Hematopoietic multipotent progenitor cell treated with erythropoietin and hydrocortisone succinate and interleukin-3 and kit ligand, for 15 days (in vitro differentiated cells): Measurements from ENCODE around the gene RNU7-1.
A peak's percentile ranks its signal among the peaks of the same experiment; 100 is the strongest.

Source experiments
- DNase-seq: peaks from one replicate; pipeline ENCODE4 v3.0.0-alpha.2; 2015; ENCODE audit warnings: low spot score

Gene RNU7-1

GRCh38 chr12:6937481-6938352 lies 5.9 kb upstream of the RNU7-1 start:
- DNase-seq, result peak; percentile 96

DNA sequence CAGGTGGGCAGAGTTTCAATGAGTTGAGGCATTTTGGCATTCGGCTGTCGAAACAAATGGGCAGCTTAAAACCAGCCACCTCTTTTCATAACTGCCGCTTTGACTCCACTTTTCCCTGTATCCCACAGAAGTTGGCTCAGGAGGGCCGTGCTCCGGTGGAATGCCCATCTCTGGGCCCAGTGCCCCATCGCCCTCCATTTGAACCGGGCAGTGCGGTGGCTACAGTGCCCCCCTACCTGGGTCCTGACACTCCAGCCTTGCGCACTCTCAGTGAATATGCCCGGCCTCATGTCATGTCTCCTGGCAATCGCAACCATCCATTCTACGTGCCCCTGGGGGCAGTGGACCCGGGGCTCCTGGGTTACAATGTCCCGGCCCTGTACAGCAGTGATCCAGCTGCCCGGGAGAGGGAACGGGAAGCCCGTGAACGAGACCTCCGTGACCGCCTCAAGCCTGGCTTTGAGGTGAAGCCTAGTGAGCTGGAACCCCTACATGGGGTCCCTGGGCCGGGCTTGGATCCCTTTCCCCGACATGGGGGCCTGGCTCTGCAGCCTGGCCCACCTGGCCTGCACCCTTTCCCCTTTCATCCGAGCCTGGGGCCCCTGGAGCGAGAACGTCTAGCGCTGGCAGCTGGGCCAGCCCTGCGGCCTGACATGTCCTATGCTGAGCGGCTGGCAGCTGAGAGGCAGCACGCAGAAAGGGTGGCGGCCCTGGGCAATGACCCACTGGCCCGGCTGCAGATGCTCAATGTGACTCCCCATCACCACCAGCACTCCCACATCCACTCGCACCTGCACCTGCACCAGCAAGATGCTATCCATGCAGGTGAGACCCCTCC lies 5.0 kb upstream of the RNU7-1 start:
- no peak for DNase-seq

GRCh38 chr12:6939191-6939540 lies 4.5 kb upstream of the RNU7-1 start:
- no peak for DNase-seq

- DNase-seq, result no peak
Observed at GRCh38 chr12:6941267-6941666, 2.3 kb upstream of the RNU7-1 start.

DNA sequence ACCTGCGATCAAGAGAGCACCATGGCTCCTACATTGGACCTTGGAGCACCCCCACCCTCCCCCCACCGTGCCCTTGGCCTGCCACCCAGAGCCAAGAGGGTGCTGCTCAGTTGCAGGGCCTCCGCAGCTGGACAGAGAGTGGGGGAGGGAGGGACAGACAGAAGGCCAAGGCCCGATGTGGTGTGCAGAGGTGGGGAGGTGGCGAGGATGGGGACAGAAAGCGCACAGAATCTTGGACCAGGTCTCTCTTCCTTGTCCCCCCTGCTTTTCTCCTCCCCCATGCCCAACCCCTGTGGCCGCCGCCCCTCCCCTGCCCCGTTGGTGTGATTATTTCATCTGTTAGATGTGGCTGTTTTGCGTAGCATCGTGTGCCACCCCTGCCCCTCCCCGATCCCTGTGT lies 1.8 kb upstream of the RNU7-1 start:
- DNase-seq, result no peak

DNA sequence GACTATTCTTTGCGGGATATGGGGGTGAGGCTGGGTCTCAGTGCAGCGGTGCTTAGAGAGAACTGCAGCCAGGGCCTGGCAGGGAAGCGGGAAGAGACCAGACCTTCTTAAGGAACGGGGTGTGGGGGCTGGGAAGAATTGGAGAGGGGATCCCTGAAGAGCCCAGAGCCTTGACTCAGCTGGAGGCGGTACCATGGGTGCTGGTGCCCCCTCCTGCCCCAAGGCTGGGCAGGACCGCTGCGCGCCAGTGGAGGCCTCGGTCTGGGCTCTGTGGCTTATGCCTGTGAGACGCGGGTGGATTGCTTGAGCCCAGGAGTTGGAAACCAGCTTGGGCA lies 1.3 kb upstream of the RNU7-1 start:
- no peak for DNase-seq

DNA sequence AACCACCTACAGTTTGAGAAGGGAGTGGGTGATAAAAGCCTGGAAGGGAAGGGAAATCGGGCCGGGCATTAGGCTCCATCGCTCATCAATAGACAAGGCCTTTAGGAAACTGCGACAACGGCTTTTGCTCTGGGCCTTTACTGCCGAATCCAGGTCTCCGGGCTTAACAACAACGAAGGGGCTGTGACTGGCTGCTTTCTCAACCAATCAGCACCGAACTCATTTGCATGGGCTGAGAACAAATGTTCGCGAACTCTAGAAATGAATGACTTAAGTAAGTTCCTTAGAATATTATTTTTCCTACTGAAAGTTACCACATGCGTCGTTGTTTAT lies 261 bp upstream of the RNU7-1 start:
- peak; percentile 90 for DNase-seq

- DNase-seq, result peak; percentile 86
Observed at GRCh38 chr12:6944381-6945186, 968 bp downstream of the RNU7-1 start.

- no peak for DNase-seq
Observed at GRCh38 chr12:6945613-6946012, 2.0 kb downstream of the RNU7-1 start.

GRCh38 chr12:6946033-6946919 lies 2.7 kb downstream of the RNU7-1 start:
- DNase-seq, result no peak

DNA sequence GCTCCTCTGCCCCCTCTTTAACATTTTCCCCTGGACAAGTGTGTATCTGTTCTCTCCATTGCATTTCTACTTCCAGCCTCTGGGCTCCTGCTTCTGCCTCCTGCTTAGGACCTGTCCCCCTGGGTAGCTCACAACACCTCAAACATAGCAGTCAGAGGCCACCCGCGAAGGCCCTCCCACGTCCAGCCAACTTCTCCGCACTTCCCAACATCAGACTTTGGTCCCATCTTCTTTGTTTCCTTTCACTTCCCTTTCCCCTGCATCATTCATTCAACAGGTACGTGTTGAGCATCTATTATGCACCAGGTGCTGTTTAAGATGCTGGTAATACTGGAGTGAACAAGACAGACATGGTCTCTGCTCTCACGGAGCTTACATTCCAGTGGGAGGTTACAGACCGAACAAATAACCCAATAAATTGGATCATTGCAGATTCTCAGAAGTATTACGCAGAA lies 3.3 kb downstream of the RNU7-1 start:
- DNase-seq, result no peak

GRCh38 chr12:6947615-6948014 lies 4.0 kb downstream of the RNU7-1 start:
- no peak for DNase-seq

- no peak for DNase-seq
Observed at GRCh38 chr12:6948873-6949594, 5.4 kb downstream of the RNU7-1 start.

- no peak for DNase-seq
Observed at GRCh38 chr12:6950401-6950801, 6.8 kb downstream of the RNU7-1 start.

GRCh38 chr12:6950811-6951540 lies 7.4 kb downstream of the RNU7-1 start, which contains the start of gene PTPN6:
PTPN6 (plus strand) TSS chr12:6951356; CDS start chr12:6951513, 157 bp downstream.
- no peak for DNase-seq

DNA sequence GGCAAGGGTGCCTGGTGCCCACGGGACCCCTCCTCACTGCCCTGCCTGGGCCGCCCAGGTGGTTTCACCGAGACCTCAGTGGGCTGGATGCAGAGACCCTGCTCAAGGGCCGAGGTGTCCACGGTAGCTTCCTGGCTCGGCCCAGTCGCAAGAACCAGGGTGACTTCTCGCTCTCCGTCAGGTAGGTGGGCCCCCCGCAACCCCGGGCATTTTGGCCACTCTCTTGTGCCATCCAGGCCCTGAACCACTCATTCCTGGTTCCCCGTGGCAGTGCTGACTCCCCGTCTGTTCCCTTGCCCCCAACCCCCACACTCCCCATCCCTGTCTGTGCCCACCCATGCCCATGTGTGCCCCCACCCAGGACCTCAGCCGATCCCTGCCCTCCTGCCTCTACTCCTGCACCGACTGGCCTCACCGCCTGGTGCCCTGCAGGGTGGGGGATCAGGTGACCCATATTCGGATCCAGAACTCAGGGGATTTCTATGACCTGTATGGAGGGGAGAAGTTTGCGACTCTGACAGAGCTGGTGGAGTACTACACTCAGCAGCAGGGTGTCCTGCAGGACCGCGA lies 8.0 kb downstream of the RNU7-1 start:
- DNase-seq, result no peak

GRCh38 chr12:6952121-6952862 lies 8.7 kb downstream of the RNU7-1 start:
- no peak for DNase-seq

- no peak for DNase-seq
Observed at GRCh38 chr12:6952863-6953441, 9.3 kb downstream of the RNU7-1 start.
